ENCODE results near the gene CST6.

CST6 gene

DNA sequence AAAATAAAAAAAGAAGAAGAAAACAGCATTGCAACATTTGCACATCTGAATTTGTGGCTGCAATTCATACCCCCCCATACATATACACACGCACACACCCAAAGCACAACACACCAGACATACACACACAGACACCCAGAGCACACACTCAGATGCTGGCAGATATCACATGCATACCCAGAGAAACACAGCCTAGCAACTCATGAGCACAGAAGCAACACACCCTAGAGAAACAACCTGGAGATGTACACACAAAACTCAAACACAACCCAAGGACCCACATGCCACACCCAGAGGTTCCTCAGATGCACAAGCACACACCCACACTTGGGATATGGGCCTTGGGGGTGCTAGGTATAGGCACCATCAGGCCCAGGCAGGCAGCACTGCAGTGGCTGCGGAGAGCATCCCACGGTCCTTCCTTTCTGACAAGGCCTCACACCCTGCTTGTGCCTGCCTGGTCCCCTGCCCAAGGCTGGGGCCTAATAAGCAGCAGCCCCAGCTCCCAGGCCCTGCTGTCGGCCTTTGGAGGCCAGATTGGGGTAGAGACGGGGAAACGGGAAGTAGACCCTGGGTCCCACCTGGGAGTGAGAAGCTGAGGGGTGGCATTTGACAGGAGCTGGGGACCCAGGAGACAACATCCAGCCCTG is 3.1 kb downstream of the CST6 start:
- no peak overlapping the region for H3K4me3 ChIP-seq (ENCODE audit: low read depth, low read length)
- DNase-seq (ENCODE audit: low read depth), result no peak
- in situ Hi-C loops (cut with HindIII; ENCODE audit: low sequenced_read_pairs), result no loop called here
- TF ChIP-seq, protein P1, sequence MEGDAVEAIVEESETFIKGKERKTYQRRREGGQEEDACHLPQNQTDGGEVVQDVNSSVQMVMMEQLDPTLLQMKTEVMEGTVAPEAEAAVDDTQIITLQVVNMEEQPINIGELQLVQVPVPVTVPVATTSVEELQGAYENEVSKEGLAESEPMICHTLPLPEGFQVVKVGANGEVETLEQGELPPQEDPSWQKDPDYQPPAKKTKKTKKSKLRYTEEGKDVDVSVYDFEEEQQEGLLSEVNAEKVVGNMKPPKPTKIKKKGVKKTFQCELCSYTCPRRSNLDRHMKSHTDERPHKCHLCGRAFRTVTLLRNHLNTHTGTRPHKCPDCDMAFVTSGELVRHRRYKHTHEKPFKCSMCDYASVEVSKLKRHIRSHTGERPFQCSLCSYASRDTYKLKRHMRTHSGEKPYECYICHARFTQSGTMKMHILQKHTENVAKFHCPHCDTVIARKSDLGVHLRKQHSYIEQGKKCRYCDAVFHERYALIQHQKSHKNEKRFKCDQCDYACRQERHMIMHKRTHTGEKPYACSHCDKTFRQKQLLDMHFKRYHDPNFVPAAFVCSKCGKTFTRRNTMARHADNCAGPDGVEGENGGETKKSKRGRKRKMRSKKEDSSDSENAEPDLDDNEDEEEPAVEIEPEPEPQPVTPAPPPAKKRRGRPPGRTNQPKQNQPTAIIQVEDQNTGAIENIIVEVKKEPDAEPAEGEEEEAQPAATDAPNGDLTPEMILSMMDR (IDR thresholded peaks at IDR 0.05; ENCODE audit: low read depth, low read length, missing control alignments), result no peak

- H3K4me3 ChIP-seq (ENCODE audit: low read depth, low read length), result no peak overlapping the region
- DNase-seq (ENCODE audit: low read depth), result no peak
- in situ Hi-C loops (cut with HindIII; ENCODE audit: low sequenced_read_pairs), result no loop called here
- TF ChIP-seq, protein P1 (IDR thresholded peaks at IDR 0.05; ENCODE audit: low read depth, low read length, missing control alignments), result no peak
Measured at GRCh38 chr11:66015454-66015881, 3.7 kb downstream of the CST6 start.

GRCh38 chr11:66015936-66016792 is 4.4 kb downstream of the CST6 start:
- in situ Hi-C loops (cut with HindIII; ENCODE audit: low sequenced_read_pairs), result no loop called here
- no peak overlapping the region for H3K4me3 ChIP-seq (ENCODE audit: low read depth, low read length)
- TF ChIP-seq, protein P1 (IDR thresholded peaks at IDR 0.05; ENCODE audit: low read depth, low read length, missing control alignments), result no peak
- no peak for DNase-seq (ENCODE audit: low read depth)

DNA sequence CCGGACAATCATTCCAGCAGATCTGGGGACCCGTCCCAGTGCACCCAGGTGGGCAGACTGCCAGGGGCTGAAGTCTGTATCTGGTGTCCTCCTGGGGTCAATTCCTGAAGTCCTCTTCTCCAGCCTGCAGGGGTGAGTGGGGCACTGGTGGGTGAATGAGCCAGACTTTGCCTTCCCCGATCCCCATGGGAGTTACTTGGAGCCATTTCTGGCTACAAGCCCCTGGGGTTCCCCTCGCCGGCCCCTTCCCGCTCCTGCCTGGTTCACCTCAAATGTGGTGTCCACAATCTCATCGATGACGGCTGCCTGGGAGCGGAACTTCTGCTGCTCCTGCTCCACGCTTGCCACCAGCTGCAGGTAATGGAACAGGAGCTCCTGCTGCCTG is 5.0 kb downstream of the CST6 start:
- DNase-seq (ENCODE audit: low read depth), result no peak
- in situ Hi-C loops (cut with HindIII; ENCODE audit: low sequenced_read_pairs), result no loop called here
- TF ChIP-seq, protein P1 (IDR thresholded peaks at IDR 0.05; ENCODE audit: low read depth, low read length, missing control alignments), result no peak
- H3K4me3 ChIP-seq (ENCODE audit: low read depth, low read length), result no peak overlapping the region

DNA sequence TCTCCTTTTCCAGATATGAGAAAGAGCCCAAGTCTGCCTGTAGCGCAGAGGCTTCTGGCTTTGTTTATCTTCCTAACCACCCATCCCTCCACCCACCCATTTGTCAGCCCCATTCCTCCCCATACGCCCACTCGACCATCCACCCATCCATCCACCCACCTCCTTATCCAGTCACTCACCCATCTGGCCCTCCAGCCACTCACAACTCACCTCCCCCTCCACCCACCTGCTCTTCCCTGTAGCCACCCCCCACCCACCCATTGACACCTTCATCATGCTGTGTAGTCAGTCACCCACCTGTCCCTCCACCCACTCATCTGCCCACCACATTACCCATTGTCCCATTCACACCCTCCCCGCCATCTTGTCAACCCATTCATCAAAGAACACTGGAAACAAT is 5.5 kb downstream of the CST6 start:
- DNase-seq (ENCODE audit: low read depth), result no peak
- H3K4me3 ChIP-seq (ENCODE audit: low read depth, low read length), result no peak overlapping the region
- TF ChIP-seq, protein P1 (IDR thresholded peaks at IDR 0.05; ENCODE audit: low read depth, low read length, missing control alignments), result no peak
- in situ Hi-C loops (cut with HindIII; ENCODE audit: low sequenced_read_pairs), result no loop called here

GRCh38 chr11:66020212-66020611 is 8.4 kb downstream of the CST6 start:
- H3K4me3 ChIP-seq (ENCODE audit: low read depth, low read length), result no peak overlapping the region
- TF ChIP-seq, protein P1 (IDR thresholded peaks at IDR 0.05; ENCODE audit: low read depth, low read length, missing control alignments), result no peak
- in situ Hi-C loops (cut with HindIII; ENCODE audit: low sequenced_read_pairs), result no loop called here
- no peak for DNase-seq (ENCODE audit: low read depth)
